HTERT RPE-1 (cell line): ENCODE measurements around the gene SEMA6A.

Source experiments
- in situ Hi-C: fragments of 300-500 bp; cut with MboI; formaldehyde crosslinking; loops from 4 replicates; pipeline ENCODE4 v1.14.3; 2020; ENCODE audit warnings: low sequenced_read_pairs

SEMA6A gene

DNA sequence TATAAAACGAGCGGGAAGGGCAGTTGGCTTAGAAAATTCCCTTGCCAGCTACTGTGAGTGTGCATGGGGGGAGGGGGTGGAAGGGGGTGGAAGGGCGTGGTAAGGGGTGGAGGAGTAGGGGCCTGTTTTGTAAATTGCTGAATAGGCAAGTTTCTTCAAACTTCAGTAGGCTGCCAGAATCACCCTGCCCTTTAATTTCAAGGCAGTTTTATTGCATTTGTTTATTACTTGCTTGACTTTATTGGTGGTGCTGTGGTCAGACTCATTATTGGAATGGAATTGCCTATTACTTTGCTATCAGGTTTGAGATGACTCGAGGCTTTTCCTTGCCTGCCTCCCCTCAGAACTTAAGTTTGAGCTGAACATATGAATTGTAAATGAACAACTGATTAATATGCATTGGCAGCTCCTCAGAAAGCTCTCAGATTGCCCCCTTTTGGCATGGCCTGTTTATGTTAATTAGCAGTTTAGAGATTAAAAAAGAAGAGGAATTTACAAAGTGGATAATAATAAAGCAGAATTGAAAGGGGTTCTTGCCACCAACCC lies 76.0 kb downstream of the SEMA6A start:
- in situ Hi-C loops: no loop called here

DNA sequence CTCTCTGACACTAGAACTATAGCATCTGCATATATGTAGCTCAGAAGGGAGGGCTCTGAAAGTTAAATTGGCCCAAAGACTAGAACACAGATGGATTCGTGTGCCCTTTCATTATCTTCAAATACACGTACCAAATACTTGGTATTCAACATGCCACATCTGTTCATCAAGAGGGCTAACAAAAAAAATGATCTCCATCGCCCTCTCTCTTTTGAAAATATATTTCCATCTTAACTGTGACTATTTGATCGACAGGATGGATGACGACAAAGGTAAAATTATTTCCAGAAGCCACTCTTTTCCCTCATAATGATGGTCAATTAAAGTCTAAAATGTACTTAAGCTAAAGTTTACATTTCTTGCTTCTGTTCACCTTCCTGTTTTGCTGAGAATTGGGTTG lies 77.0 kb downstream of the SEMA6A start:
- in situ Hi-C loops: no loop called here

DNA sequence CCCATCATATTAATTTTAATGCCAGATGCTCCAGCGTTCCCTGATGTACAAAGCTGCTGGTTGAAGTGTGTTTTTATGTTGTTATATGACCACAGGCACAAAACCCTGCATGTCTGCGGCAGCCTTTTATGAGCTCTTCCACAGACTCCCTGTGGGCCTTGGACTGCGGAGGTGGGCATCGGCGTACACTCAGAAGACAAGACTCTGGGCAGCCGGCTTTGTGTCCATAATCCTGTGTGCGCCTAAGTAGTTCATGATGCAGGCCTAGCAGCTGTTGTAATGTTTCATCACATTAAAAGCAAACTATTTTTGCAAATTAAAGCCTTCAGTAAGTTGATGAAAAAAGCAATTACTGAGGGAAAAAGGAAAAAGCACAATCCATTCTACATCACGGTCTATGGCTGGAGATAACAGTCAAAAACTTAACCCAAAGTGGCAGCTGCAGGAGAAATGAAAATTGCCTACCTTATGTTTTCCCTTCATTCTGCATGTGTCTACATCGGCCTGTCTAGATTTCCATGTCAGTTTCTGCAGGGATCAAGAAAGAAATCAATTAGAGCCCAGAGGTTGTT lies 78.8 kb downstream of the SEMA6A start:
- in situ Hi-C loops: no loop called here

DNA sequence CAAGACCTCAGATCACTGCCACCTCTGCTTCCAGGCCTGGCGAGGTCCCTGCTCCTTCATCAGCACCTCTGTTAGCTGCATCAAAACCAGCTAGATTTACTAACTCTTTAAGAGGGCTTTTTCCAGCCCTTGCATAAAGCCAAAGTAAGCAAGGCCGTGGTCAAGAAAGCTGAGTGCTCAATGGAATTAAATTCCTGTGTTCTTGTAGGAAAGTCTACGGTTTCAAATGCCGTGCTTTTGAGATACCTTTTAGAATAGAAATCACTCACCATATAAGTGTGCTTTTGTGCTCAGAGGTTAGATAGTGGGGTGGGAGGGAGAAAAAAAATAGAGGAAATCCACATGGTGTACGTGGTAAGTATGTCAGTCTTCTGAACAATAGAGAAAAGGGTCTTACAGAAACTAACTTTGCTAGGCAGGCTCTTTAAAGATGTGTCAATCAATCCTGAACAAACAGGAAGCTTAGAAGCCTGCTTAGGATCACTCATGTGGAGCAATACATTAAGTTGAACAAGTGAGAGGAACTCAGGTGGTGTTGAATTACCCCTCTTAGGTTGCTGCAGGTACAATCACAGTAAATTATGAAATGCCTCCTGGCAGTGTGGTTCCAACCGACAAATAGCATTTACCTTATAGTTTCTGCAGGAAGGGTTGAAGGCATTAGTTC lies 79.7 kb downstream of the SEMA6A start:
- in situ Hi-C loops: no loop called here

DNA sequence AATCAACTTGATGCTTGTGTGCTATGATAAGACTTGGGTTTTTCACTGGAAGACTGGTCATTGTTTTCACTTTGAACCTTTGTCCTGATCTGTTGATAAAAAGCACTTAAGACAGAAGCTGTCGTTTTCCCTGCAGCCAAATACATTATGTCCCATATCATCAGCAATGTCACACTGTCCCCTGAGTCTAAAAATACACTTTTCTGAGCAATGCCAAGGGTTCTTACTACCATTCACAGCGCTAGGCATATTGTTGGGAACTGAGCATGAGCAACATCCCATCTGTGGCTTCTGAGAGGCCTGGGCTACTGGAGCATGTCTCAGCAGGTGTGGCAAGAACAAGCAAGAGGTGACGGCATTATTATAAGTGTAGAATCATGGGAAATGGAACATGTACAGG lies 81.8 kb downstream of the SEMA6A start:
- in situ Hi-C loops: no loop called here

DNA sequence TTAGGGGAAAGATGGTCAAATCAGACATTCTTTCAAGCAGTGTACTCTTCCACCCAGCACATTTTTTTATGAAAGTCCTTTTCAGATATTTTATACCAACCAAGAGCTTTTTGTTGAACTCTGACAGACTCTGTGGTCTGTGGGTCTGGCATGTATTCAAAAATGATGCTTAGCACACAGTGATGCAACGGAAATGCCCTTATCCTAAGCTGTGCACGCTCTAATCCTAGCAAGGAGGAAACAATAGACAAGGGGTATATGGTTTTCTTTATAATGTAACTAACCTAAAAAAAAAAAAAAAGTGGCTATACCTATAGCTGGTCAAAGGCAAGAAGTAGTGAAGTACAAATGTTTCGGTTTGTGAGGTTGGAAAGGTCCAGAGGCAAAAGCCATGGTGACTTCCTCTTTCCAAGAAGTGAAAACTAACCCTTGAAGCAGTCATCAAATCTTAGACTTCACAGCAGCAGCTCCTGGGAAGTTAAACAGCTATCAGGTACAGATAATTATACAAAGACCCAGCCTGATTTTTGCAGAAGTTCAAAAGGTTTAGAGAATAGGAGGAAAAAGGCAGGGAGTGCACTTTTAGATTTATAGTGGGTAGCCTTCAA lies 82.5 kb downstream of the SEMA6A start:
- in situ Hi-C loops: no loop called here

DNA sequence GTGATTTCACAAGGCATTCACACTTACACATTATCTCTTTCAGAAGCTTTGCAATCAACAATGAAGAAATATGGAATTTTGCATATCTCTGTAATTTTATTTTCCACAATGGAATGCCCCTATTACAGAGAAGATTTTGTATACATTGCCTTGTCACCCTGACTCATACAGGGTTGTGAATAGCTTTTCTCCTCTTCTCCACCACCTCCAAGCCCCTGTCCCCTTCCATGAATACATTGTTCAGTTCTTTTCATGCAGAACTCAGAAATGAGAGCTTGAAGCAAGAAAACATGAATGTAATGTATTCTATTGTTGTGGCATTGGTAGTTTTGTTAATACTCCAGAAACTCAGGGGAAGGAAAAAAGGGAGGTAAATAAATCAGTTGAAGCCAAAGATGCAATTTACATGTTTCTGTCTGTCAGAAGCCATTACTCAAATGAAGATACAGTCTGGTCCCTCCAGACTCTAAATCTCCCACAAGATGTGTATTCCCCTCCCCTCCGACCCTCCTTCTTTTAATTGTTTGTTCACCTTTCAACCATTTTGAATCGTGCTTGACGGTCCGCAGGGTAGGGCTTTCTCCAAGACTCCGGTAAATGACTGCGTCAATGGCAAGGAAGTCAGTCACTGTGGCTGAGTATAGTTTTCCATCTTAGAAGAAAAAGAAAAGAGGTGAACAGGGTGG lies 86.1 kb downstream of the SEMA6A start:
- in situ Hi-C loops: no loop called here

DNA sequence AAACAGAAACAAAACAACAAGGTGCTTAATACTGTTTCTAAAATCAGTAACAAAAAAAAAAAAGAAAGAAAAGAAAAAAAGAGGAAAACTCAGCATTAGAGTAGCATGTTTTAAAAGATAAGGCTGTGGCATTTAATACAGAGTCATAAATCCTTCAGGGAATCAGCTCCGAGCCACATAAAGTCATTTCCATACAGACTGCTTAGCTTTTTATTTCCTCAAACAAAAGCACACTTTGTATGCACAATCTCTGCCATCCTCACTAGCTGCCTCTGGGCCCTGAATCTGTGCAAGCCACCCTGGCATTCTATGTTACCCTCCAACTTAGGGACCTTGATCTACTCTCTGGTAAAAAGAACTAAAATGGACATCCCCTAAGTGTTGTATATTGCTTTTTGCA lies 87.6 kb downstream of the SEMA6A start:
- in situ Hi-C loops: no loop called here

DNA sequence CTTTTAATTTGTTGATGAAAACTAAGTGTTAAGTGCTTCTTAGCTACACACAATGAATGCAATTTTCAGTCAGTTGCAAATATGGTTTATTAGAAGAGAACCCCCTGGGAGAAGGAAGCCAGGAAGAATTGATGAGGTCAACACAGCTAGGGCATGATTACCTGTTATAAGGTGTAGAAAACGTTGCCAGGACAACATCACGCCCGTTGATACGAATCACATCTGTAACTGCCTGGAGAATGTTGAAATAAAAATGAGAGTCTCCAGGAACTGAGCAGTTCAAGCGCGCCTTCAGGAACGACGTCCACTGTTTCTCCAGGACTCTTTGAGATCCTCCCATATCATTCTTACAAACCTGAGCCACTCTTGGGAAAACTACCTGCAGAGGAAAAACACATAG lies 88.0 kb downstream of the SEMA6A start:
- in situ Hi-C loops: no loop called here

DNA sequence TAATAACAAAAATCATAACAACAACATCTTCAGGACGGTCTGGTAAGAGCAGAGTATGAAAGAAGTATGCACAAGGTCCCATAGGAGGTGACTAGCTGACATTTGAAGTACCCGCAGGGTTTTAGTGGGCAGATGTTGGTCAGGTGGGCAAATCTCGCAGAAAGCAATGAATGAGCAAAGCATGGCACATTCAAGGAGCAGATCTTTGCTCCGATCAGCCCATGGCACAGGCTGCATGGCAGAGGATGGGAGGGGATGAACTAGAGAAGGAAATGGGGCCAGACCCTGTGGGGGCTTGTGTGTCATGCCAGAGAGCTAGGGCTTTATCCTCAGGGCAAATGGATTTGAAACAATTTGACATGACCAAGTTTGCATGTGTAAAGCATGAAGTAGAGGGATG lies 90.0 kb downstream of the SEMA6A start:
- in situ Hi-C loops: no loop called here

DNA sequence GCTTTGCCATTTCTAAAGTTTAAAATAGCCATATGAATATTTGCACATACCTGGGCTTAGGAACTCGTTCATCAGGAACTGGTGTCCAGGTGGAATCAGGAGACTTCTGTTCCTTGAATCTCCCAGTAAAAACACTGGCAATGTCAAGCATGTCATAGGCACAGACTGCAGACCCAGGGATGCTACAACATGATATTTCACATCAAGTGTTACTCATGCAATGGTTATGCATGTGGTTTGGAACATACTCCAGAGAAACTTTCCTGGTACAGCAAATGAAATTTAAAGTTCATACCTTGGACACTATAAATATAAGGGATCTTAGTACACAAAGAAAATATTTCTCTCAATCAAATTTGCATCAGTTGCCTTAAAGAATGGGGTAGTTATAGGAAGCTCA lies 92.2 kb downstream of the SEMA6A start:
- in situ Hi-C loops: no loop called here

DNA sequence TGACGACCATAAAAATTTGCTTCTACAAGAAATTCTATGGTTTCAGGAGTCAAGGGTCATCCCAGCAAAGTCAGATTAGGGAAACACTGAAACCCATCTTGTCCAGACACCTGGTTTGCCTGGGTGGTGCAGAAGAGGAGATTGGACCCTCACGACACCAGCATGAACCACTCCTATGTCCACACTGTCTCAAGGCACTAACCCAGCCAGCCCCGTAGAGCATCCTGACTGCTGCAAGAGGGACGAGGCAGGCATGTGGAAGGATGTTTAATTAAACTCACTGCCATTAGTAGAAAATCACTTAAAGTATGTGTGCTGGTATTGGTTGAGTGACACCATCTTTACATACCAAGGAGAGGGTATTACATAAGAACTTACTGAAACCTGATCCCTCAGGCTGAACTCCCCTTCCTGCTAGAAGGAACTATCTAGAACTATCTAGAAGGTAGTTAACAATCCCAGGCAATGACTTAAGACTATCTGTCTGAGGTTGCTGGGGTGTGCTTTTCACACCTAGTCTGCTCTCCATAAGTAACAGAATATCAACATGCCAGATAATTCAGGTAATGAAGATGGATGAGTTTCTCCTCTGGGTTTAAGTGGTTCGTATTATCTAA lies 93.6 kb downstream of the SEMA6A start:
- in situ Hi-C loops: no loop called here

DNA sequence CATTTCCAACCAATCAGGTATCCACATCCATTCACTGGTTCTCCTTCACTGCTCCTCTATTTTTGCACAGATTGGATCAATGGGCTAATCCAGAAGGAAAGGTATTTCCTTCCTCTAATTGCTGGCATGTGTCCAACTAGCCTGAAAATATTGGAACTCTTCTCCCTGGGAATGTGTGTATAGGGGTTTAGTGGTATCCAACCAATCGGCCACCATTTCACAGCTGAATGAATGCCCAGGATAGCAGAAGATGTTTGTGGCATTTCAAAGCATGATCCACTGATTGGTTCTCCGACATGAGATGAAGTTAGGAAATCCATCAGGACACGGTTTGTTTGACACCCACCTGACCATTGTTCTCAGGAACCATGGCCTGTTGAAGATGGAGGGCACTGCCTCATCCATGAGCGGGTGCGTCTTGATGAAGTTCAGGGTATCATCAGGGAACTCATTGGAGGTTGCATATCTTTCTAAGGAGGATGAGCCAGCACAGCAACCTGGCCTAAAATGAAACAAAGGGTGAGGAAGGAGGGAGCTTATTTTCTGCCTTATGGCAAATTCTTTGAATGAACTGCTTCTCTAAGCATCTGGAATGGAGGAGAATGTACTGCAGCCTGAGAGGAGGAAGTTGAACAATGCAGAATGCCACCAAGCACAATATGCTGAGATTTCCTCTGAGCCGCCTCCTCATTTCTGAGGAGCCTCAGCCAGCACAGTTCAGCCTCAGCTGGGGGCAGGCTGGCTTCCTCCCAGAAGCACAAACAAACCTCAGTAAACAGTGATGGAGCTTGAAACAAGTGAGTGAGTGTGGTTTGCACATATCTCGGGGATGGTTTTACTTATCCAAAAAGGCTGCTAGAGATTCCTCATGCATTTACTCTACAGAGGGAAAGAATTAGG lies 94.6 kb downstream of the SEMA6A start:
- in situ Hi-C loops: no loop called here

DNA sequence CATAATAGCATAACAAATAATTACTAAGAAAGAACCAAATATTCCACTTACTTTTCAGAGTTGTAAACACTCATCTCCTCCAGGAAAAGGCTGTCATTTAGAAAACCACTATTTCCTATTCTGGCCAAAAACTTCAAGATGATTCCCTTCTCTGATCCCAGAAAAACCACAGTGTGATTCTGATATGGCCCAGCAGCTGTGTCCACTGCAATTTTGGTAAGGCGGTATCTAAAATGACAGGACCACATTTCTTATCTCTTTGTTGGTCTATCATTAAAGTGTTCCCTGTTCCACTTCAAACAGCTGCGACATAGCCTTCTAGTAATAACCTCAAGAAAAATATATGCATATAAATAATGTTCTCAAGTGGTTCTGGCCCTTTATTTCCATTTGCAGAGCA lies 96.1 kb downstream of the SEMA6A start:
- in situ Hi-C loops: no loop called here

DNA sequence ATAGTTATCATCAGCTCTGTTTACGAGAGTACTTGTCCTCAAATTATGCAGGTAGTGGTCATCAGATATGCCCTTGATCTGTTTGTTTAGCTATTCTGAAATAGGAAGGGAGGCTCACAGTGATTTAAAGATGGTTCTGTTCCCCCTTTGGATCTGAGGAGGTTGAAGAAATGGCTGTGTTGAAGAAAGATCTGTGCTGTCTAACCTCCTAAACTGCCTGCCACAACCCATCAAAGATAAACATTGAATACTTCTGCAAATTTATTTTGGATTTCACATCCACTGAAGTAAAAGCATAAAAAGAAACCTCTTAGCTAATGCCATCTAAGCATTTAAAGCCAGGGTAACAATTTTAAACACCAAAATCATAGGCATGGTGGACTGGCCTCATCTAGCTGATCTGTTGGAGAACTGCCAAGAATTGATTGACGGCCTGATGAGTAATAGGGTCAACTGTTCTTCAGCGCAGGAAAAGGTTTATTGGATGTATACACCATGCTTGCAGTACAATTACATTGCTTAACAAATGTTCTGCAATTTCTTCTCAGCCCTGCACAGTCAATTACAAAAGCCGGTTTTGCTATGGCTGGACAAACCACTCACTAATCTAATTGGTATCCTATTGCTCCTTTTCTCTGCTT lies 97.6 kb downstream of the SEMA6A start:
- in situ Hi-C loops: no loop called here

DNA sequence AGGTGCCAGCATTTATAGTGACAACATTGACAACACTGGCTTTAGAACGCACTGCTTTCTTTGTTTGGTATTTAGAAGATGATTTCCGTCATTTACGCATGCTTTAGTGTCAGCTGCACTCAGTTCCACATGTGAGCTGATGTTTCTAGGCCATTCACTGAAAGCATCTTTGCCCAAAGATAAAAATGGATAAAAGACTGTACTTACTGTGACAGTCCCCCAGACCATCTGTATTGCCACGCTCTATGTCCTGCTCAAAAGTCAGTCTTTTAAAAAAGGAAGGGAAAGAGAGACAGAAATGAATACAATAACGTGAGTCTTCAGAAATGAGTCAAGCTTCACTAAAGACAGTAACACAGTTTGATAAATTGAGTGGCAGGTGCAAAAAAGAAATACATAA lies 99.3 kb downstream of the SEMA6A start:
- in situ Hi-C loops: no loop called here

DNA sequence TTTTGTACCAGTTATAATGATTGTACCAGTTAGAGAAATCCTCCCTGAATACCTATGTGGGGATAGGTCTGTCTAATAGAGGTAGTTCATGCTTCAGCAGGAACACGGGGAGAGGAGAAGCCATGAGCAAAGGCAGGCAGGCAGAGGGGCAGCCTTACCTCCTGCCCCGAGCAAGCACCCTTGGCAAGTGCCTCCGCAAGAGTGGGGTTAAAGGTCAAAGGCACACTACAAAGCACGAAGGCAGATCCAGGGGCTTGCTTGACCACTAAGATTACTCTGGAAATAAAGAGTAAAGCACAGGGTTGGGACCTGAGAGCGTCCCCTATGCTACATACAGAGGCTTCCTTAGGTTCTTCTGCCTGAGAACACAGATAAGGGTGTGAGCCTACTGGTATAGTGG lies 100.9 kb downstream of the SEMA6A start:
- in situ Hi-C loops: no loop called here

DNA sequence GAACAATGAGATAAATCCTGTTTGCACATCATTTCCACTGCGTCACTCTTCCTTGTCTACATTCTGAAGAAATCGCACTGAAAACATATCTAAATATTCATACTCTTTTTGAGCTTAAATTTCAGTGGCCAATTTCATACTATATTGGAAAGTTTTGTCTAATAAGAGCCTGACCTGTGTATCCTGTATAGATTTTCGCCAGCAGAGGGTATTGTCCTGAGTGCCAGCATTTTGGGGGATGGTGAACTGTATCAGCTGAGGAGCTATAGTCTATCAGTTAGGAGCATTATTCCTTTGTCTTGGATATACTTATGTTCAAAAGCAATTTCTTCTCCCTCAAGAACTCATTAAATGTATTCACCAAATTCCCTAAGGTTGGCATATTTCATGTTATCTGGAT lies 102.3 kb downstream of the SEMA6A start:
- in situ Hi-C loops: no loop called here

DNA sequence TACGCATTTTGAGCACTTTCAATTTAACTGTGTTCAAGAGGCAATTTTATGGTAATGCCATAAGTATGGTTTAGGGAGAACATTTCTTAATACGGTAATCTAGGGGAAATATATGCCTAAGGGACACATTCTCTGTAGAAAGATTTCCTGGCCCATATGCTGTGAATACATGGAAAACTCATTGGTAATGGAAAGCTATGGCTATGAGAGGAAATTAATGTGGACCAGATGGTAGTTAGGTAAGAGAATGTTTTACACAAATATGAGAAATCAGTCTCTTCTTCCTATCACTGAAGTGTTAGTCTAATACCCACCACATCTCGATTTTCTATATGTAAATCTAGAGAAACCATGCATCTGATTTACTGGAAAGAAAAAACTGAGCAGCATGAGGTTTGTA lies 105.0 kb downstream of the SEMA6A start:
- in situ Hi-C loops: no loop called here

DNA sequence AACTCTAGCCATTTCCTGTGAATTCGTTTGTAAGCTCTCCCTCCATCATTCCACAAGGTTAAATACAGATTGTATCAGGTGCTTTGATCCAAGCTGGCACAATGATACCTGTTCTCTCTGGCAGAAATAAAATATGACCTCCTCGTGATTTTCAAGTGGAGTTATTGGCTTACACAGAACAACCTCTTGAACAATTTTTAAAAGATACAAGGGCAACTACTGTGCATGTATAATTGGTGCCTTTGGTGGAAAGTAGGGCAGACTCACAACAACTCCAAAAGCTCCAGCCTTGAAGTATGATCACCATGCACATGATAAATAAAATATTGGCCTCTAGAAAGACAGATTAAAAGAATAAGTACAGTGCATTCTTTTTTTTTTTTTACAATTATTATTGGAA lies 106.0 kb downstream of the SEMA6A start:
- in situ Hi-C loops: no loop called here
